B cell (primary cell): ENCODE measurements around the gene EED. TPM values are rescaled to one million over a fixed set of nuclear protein-coding genes. Genes with fewer than 3 reads are reported as not detected.

ENCODE experiments used
- ATAC-seq: fragments of 200-7000 bp; cut with Tn5 transposase; one replicate; pipeline ENCODE4 v1.10.0; 2021; ENCODE audit warnings: low read depth, mild to moderate bottlenecking, moderate number of reproducible peaks, moderate library complexity
- CTCF ChIA-PET: fragments of 350-600 bp; sonication (Branson Sonifier 250); formaldehyde crosslinking; loops from one replicate; lab custom pipeline; 2021; ENCODE audit warnings: antibody characterized with exemption, inconsistent platforms; lab: Charles Lee
- POLR2A ChIA-PET: fragments of 350-600 bp; sonication (Branson Sonifier 250); formaldehyde crosslinking; loops from one replicate; lab custom pipeline; 2021; ENCODE audit warnings: antibody characterized with exemption; lab: Charles Lee
- DNase-seq: peaks from one replicate; pipeline ENCODE4 v3.0.0; 2013
- H2AFZ ChIP-seq: 2 replicates; pipeline ENCODE4 v1.6.1; 2012; ENCODE audit warnings: mild to moderate bottlenecking, low read depth, low read length; ENCODE audit not compliant: insufficient read depth, poor library complexity, severe bottlenecking
- H3K27ac ChIP-seq, 2 donors: 1 replicate in 1 of 2; 2 replicates in 1 of 2; pipeline ENCODE4 v1.5.1; 2012 to 2013; ENCODE audit warnings: low read length in 2 of 2, mild to moderate bottlenecking in 2 of 2, moderate library complexity in 1 of 2
- H3K27me3 ChIP-seq, 4 experiments: fragments of 200-600 bp in 1 of 4; sonication (generic) in 1 of 4; replicated peaks in 1 of 4; 1 replicate in 2 of 4; 2 replicates in 2 of 4; pipeline versions ENCODE4 v1.6.1 to v1.7.0; 2013 to 2016; ENCODE audit warnings: low read length in 3 of 4, mild to moderate bottlenecking in 2 of 4, mixed read lengths in 1 of 4, moderate library complexity in 1 of 4; ENCODE audit not compliant: insufficient read depth in 4 of 4, control insufficient read depth in 3 of 4; ENCODE audit errors: control extremely low read depth in 1 of 4
- H3K36me3 ChIP-seq, 2 experiments: replicated peaks in 1 of 2; 1 replicate in 1 of 2; 2 replicates in 1 of 2; pipeline versions ENCODE4 v1.6.1 to v1.7.1; 2013; ENCODE audit warnings: low read length in 1 of 2; ENCODE audit not compliant: insufficient read depth in 2 of 2, control insufficient read depth in 1 of 2; ENCODE audit errors: control extremely low read depth in 1 of 2, extremely low read depth in 1 of 2
- H3K4me1 ChIP-seq, 2 donors: fragments of 200-600 bp in 1 of 2; sonication (generic) in 1 of 2; 1 replicate in 1 of 2; 2 replicates in 1 of 2; pipeline versions ENCODE4 v1.5.1 to v1.6.1; 2013 to 2017; ENCODE audit warnings: low read length in 2 of 2; ENCODE audit not compliant: control insufficient read depth in 2 of 2, insufficient read depth in 2 of 2
- H3K4me2 ChIP-seq: replicated peaks from 2 replicates; pipeline ENCODE3; 2012; ENCODE audit warnings: mild to moderate bottlenecking, low read depth, low read length; ENCODE audit not compliant: poor library complexity, severe bottlenecking
- H3K4me3 ChIP-seq, 5 experiments: fragments of 200-600 bp in 1 of 5; sonication (generic) in 1 of 5; 1 replicate in 3 of 5; 2 replicates in 2 of 5; pipeline versions ENCODE4 v1.5.1 to v1.7.0; 2011 to 2016; ENCODE audit warnings: low read length in 4 of 5, mild to moderate bottlenecking in 4 of 5, low read depth in 2 of 5, control low read depth in 1 of 5, moderate library complexity in 1 of 5; ENCODE audit not compliant: insufficient read depth in 1 of 5; ENCODE audit errors: control extremely low read depth in 1 of 5, extremely low read depth in 1 of 5
- H3K79me2 ChIP-seq: fragments of 200-600 bp; sonication (generic); one replicate; pipeline ENCODE4 v1.6.0; 2016; ENCODE audit warnings: low read length; ENCODE audit not compliant: control insufficient read depth, insufficient read depth
- H3K9ac ChIP-seq: fragments of 200-600 bp; sonication (generic); 2 replicates; pipeline ENCODE4 v1.6.1; 2017; ENCODE audit warnings: mild to moderate bottlenecking, low read length, moderate library complexity
- H3K9me3 ChIP-seq, 3 donors: one replicate each; pipeline versions ENCODE4 v1.6.1 to v1.7.1; 2013; ENCODE audit warnings: low read length in 2 of 3; ENCODE audit not compliant: control insufficient read depth in 2 of 3, insufficient read depth in 1 of 3; ENCODE audit errors: control extremely low read depth in 1 of 3
- H4K20me1 ChIP-seq: 2 replicates; pipeline ENCODE4 v1.6.0; 2012; ENCODE audit warnings: mild to moderate bottlenecking, low read length; ENCODE audit not compliant: insufficient read depth, control insufficient read depth, poor library complexity, severe bottlenecking
- H3K27ac Mint-ChIP-seq: one replicate; pipeline ENCODE4 v1.8.0; 2021; ENCODE audit warnings: mixed read lengths
- H3K27me3 Mint-ChIP-seq: one replicate; pipeline ENCODE4 v1.8.0; 2021; ENCODE audit warnings: mixed read lengths
- H3K4me1 Mint-ChIP-seq: one replicate; pipeline ENCODE4 v1.8.0; 2021; ENCODE audit warnings: mixed read lengths
- H3K4me3 Mint-ChIP-seq: one replicate; pipeline ENCODE4 v1.8.0; 2021; ENCODE audit warnings: mixed read lengths
- H3K9me3 Mint-ChIP-seq: one replicate; pipeline ENCODE4 v1.8.0; 2022; ENCODE audit warnings: mixed read lengths; ENCODE audit not compliant: insufficient read depth
- EZH2 ChIP-seq: IDR thresholded peaks from 2 replicates; pipeline ENCODE4 v1.6.1; 2012; ENCODE audit warnings: borderline replicate concordance, low read depth, mild to moderate bottlenecking, moderate library complexity, low read length; ENCODE audit not compliant: insufficient read depth, poor library complexity, severe bottlenecking
- WGBS: methylation state at CpG from one replicate; pipeline ENCODE4 v1.1.5; 2013; ENCODE audit warnings: missing lambda C conversion rate; ENCODE audit not compliant: insufficient coverage; 5-methylcytosine and 5-hydroxymethylcytosine counted together
- intact Hi-C: fragments of 100-400 bp; cut with micrococcal nuclease; formaldehyde crosslinking; loops from one replicate; pipeline ENCODE4 v1.10.0; 2022
- polyA plus RNA-seq: library from polyadenylated mRNA; depleted of rRNA; stranded (reverse); fragments of >200 nt; gene quantifications from 2 replicates; pipeline ENCODE4 v1.2.3, GENCODE V29; 2012
- total RNA-seq, 2 donors: library from RNA; stranded (reverse); fragments of 120-200 nt in 1 of 2; gene quantifications; 1 replicate in 1 of 2; 2 replicates in 1 of 2; pipeline versions ENCODE4 v1.2.3 to v1.2.4, GENCODE V29; 2013 to 2022
- TF ChIP-seq, protein P1 (sequence below): fragments of 200-600 bp; IDR thresholded peaks from one replicate; pipeline ENCODE4 v1.8.0; 2022; ENCODE audit warnings: antibody characterized with exemption, mild to moderate bottlenecking

The EED gene
- total and polyA plus RNA-seq, 2 donors (not counting 1 experiment from before 2014, with no cell fraction given): 21.8 to 49.5 TPM

DNA sequence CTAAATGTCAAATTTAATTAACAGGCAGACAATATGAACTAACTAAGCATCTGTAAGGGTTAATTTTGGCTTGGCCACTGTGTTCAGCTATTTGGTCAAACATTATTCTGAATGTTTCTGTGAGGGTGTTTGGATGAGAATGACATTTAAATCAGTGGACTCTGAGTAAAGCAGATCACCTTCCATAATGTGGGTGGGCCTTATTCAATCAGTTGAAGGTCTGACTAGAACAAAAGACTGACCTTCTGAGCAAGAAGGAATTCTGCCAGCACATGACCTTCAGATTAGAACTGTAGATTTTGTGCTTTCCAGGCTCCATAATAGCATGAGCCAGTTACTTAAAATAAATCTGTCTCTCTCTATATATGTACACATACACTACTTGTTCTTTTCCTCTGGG lies 12.0 kb upstream of the EED start:
- ChIA-PET POLR2A (no interaction called here), CTCF (interaction anchor here (2.5 kb wide), 1 partner anchor 13 kb away, joined by 7 read pairs; no protein-coding TSS in a partner anchor)
- Histone ChIP-seq H3K4me2 (no peak overlapping the region), H3K9ac (no peak overlapping the region), H3K9me3 (no peaks in the 10 kb centered on the region), H3K36me3 (no peaks in the 10 kb centered on the region), H2AFZ (no peak overlapping the region), H3K4me1 (no peaks in the 10 kb centered on the region), H3K4me3 (no peak overlapping the region), H3K79me2 (no peaks in the 10 kb centered on the region), H4K20me1 (no peaks in the 10 kb centered on the region), H3K27ac (no peak overlapping the region), H3K27me3 (no peaks in the 10 kb centered on the region)
- TF ChIP-seq, protein P1, sequence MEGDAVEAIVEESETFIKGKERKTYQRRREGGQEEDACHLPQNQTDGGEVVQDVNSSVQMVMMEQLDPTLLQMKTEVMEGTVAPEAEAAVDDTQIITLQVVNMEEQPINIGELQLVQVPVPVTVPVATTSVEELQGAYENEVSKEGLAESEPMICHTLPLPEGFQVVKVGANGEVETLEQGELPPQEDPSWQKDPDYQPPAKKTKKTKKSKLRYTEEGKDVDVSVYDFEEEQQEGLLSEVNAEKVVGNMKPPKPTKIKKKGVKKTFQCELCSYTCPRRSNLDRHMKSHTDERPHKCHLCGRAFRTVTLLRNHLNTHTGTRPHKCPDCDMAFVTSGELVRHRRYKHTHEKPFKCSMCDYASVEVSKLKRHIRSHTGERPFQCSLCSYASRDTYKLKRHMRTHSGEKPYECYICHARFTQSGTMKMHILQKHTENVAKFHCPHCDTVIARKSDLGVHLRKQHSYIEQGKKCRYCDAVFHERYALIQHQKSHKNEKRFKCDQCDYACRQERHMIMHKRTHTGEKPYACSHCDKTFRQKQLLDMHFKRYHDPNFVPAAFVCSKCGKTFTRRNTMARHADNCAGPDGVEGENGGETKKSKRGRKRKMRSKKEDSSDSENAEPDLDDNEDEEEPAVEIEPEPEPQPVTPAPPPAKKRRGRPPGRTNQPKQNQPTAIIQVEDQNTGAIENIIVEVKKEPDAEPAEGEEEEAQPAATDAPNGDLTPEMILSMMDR: no peak
- no peak for TF ChIP-seq EZH2
- Mint-ChIP-seq H3K27ac (no peak overlapping the region), H3K4me1 (peaks cover 1% of the 10 kb centered on the region), H3K27me3 (no peaks in the 10 kb centered on the region), H3K9me3 (no peaks in the 10 kb centered on the region), H3K4me3 (no peak overlapping the region)
- ATAC-seq (no peak), DNase-seq (no peak)
- intact Hi-C loops: no loop called here

GRCh38 chr11:86234831-86235461 lies 9.6 kb upstream of the EED start:
- H3K27ac Mint-ChIP-seq: no peak overlapping the region
- H3K36me3 ChIP-seq: no peaks in the 10 kb centered on the region
- H3K4me3 Mint-ChIP-seq: no peak overlapping the region
- intact Hi-C loops: no loop called here
- no peak overlapping the region for H3K27ac ChIP-seq
- H3K9me3 Mint-ChIP-seq: no peaks in the 10 kb centered on the region
- H3K79me2 ChIP-seq: no peaks in the 10 kb centered on the region
- H3K4me3 ChIP-seq: no peak overlapping the region
- no peak overlapping the region for H2AFZ ChIP-seq
- TF ChIP-seq EZH2: no peak
- TF ChIP-seq, protein P1: no peak
- no peaks in the 10 kb centered on the region for H3K9me3 ChIP-seq
- H4K20me1 ChIP-seq: no peaks in the 10 kb centered on the region
- ChIA-PET POLR2A (no interaction called here), CTCF (no interaction called here)
- WGBS: no CpG with 5 or more reads among the region's 2 CpGs
- H3K4me1 ChIP-seq: no peaks in the 10 kb centered on the region
- DNase-seq: no peak
- H3K9ac ChIP-seq: no peak overlapping the region
- peaks cover 1% of the 10 kb centered on the region for H3K4me1 Mint-ChIP-seq
- ATAC-seq: no peak
- no peaks in the 10 kb centered on the region for H3K27me3 ChIP-seq
- no peak overlapping the region for H3K4me2 ChIP-seq
- no peaks in the 10 kb centered on the region for H3K27me3 Mint-ChIP-seq
